ENCODE data around the gene PCSK6.

DNA sequence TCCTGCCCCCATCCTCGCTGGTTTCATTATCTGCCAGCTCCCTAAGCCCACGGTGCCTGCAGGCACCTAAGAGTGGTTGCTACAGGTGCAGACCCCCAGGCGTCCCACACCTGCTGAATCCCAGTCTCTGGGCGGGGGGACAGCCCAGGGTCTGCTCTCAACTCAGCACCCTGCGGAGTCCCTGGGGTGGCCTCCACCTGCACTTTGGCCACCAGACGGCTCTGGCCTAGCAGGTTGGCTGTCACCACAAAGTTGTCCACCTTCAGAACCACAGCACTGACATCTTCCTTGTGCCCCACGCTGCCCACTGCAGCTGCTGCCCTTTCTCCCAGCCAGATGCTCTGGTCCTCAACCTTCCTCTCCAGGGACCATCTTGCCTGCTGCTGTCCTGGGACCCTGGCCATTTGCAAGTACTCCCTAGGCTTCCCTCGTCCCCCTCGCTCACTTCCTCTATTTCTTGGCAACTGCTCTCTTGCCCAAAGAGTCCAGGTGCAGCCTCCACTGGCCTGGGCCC lies 159.6 kb downstream of the PCSK6 start:
- no peak for TF ChIP-seq EZH2 (IDR thresholded peaks at IDR 0.05; ENCODE audit: low read depth)
- TF ChIP-seq, protein P1, sequence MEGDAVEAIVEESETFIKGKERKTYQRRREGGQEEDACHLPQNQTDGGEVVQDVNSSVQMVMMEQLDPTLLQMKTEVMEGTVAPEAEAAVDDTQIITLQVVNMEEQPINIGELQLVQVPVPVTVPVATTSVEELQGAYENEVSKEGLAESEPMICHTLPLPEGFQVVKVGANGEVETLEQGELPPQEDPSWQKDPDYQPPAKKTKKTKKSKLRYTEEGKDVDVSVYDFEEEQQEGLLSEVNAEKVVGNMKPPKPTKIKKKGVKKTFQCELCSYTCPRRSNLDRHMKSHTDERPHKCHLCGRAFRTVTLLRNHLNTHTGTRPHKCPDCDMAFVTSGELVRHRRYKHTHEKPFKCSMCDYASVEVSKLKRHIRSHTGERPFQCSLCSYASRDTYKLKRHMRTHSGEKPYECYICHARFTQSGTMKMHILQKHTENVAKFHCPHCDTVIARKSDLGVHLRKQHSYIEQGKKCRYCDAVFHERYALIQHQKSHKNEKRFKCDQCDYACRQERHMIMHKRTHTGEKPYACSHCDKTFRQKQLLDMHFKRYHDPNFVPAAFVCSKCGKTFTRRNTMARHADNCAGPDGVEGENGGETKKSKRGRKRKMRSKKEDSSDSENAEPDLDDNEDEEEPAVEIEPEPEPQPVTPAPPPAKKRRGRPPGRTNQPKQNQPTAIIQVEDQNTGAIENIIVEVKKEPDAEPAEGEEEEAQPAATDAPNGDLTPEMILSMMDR (conservative IDR thresholded peaks at IDR 0.05), result no peak
